Middle frontal gyrus (tissue), 1 donor: ENCODE data around the gene LMBR1L.
"Not testable (repeated sequence)": the region's sequence is repeated elsewhere in the genome, so short reads cannot be mapped to it uniquely, and the experiment has no call there.

ENCODE experiments used
- DNase-seq: peaks from one replicate; pipeline ENCODE4 v3.0.0-alpha.2; 2015; ENCODE audit warnings: low spot score; ENCODE audit errors: extremely low spot score

LMBR1L gene

DNA sequence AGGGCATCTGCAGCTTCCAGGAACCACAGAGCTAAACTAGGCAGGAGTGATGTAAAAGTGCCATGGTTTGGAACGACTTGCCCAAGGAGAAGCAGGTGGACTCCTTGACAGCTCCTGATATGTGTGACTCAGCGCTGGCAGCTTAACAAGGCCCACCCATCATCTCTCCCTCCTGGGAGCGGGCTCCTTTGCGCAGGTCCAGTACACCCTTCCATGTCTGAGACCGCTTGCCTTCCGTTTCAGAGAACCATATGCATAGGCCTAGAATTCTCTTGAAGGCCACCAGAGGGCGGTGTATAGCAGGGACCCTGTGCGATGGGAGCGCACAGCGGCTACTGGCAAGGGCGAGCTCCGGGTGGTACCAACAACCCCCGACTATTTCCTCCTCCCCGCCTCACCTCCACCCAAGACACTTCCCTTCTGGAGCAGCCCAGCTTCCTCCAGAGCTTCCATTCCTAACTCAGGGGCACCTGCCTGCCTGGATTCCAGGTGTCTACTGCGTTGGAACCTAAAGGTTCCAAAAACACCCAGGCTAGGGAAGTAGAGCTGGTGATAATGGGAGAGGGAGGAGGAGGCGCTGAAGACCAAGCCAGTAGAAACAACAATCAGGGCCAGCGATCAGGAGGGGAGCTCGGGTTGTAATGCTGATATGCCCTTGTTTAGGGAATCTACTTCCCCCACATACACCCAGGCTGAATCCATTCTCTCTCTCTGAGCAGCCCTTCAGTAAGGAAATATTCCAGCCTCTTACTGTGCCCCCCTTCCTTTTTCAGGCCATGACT is 22.3 kb downstream of the LMBR1L start:
- peak; percentile 76 for DNase-seq

DNA sequence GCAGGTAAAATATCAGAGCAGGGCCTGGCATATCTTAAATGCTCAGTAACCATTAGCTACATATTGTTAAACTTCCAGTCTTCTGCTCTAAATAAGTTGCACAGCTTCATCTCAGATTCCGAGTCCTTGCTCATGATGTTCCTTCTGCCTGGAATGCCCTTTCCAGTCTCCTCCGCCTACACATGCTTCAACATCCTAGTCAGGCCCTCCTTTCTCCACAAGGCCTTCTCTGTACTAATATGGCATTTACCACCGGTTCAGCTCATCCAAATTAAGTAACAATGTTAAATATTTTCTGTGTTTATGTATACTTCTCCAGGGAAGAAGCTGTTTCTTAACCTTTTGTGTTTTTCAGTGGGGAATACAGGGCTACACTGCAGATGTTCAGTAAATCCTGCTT is 24.5 kb downstream of the LMBR1L start:
- DNase-seq: no peak

DNA sequence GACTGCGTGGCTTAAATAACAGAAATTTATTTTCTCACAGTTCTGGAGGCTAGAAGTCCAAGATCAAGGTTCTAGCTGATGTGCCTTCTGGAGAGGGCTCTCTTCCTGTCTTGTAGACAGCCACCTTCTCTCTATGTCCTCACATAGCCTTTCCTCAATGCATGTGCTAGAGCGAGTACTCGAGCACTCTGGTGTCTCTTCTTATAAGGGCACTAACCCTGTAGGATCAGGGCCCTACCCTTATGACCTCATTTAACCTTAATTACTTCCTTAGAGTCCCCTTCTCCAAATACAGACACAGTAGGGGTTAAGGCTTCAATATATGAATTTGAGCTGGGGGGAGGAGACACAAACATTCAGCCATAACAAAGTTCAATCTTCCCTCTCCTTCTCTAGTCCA is 26.2 kb downstream of the LMBR1L start:
- no peak for DNase-seq

DNA sequence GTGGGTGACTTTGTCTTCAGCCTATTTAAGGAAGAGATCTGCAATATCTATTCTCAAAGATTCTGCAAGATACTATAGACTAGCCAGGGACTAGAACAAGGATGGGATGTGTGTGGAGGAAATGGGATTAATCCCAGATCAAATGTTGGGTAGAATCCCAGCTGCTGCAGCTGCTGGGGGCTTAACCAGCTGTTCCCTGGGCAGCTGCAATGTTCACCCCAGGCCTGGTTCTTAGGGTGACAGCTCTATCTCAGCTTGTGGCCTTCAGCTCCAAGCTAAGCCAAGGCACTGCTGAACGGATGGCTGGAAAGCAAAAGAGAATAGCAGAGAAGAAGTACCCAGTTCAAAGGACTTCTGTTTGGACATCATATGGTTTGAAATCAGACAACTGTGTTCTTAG is 30.9 kb downstream of the LMBR1L start:
- DNase-seq: no peak

DNA sequence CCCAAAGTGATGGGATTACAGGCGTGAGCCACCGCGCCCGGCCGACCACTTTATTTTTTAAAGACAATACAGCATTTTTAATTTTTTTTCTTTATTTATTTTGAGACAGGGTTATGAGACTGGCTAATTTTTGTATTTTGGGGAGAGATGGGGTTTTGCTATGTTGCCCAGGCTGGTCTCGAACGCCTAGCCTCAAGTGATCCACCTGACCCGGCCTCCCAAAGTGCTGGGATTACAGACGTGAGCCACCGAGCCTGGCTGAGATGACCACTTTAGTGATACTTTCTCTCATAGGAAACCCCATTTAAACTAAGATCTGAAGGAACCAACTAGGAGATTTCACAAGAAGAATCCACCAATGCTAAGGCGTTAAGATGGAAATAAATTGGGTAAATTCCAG is 39.7 kb downstream of the LMBR1L start:
- DNase-seq: no peak

DNA sequence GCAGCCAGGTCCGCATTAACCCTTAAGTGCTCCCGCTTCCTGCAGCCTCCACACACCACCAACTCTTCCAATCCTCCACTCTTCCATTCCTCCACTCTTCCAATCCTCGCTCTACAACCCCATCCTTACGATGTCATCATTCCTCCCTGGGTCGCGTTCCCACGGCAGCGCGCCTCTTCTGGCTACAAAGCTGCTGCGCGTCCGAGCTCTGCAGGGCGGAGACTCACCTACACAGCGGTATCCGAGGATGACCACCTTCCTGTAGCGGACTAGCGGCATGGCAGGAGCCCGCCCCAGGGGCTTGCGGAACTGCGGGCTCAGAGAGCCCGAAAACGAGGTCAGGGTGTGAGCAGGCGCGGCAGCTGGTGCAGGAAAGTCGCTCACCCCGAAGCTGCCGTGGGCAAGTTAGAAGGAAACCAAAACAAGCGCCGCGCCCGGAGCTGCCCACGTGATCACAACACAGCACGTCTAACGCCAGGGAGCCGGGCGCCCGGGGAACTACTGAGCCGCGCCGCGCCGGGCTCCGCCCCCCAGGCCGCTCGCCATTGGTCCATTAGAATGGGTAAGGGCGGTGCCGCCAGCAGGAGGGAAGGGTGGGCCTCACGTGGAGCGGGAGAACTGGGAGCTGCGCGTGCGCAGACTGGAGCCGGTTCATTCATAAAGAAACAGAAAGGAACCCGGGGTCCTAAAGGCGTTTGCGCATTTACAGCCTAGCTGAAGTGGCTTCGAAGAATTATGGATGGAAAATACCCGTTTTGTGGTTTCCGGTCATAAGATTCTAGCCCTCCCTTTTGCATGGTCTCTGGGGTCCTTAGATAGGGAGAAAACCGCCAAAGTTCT is 40.9 kb downstream of the LMBR1L start, which contains the start of gene RHEBL1:
Gene RHEBL1 (minus strand): TSS at position 473 of the 840 bp plus-strand sequence. CDS start 194 bp downstream, at position 279.
- DNase-seq: peak; percentile 93

DNA sequence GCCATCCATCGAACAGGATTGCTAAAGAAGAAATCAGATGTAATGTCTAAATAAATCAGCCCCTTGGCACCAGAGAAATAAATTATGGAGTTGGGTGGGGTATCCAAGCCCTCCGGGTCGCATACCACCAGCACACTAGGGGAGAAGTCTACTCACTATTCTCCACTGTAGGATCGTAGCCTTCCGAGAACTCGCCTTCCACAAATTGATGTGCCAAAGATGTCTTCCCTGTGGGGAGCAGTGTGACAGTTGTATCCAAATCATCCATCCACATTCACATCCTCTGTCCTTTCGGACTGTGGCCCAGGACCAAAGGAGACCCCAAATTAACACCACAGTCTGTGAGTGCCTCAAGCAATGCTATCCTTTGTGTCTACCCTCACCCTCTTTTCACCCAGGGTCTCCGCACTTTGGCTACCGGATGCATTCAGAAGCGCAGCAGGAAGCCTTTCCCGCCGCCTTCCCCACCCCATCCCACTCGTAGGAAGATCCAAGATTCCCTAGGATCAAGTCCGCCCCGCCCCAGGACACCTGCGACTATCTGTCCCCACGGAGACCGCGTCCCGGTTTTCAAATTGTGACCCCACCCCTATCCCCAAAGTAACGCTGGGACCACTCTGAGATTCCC is 41.7 kb downstream of the LMBR1L start:
- DNase-seq: no peak

DNA sequence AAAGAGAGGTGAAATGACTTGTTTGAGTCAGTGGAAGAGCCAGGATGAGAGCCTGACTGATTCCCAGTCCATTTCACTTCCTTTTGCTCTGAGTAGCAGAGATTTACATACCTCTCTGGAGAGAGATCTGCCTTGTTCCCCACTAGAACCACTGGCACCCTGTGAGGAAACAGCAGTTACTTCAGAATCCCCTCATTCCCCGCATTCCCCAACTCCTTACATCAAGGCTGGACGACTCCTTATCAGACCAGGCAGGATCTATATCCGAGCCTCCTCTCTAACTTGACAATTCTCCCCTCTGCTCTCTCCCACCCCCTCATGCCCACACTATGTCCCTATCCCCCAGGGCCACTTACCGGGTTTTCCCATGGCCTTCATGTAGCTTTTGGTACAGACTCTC is 44.5 kb downstream of the LMBR1L start:
- no peak for DNase-seq

DNA sequence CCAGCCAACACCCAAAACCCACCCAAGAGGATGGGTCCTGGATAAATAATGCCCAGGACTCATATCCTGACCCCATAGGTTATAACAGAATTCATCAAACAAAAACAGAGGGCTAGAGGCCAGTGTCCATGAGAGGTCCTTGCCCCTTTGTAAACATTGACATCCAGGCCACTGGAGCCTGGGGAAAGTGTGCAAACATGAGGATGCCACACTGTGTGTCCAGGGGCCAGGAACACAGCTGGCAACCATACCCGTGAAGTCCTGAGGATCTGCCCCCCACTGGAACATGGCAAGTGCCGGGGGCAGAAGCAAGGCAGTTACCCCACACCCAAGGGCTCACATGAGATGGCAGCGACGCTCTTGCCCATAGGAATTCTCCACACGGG is 45.9 kb downstream of the LMBR1L start:
- DNase-seq: no peak

DNA sequence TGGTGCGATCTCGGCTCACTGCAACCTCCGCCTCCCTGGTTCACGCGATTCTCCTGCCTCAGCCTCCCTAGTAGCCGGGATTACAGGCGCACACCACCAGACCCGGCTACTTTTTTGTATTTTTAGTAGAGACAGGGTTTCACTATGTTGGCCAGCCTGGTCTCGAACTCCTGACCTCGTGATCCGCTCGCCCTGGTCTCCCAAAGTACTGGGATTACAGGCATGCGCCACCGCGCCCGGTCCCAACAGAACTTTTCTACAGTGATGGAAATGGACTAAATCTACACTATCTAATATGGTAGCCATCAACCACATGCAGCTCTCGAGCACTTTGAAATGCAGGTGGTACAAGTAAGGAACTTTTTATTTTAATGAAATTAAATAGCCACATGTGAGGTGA is 48.7 kb downstream of the LMBR1L start:
- not testable (repeated sequence) for DNase-seq

DNA sequence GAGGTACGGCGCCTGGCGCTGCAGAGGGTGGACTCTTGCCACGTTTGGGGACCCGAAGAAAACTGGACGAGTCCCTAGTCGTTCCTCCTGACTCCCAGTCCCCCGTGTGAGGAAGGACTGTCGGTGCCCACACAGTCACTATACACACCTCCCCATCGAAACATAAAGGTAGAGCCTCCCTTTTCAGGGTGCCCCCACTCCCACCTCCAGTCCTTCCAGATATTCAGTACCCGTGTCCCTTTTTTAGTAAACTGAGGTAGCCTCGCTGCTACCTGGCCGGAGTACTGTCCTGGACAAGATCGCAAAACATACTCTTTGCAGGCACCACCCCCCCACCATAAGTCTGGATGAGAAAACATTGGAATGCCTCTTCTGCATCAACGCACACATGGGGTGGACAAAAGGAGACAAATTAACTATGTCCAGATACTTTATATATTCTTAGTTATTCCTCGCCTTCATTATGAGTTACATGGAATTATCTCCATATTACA is 49.4 kb downstream of the LMBR1L start:
- no peak for DNase-seq

DNA sequence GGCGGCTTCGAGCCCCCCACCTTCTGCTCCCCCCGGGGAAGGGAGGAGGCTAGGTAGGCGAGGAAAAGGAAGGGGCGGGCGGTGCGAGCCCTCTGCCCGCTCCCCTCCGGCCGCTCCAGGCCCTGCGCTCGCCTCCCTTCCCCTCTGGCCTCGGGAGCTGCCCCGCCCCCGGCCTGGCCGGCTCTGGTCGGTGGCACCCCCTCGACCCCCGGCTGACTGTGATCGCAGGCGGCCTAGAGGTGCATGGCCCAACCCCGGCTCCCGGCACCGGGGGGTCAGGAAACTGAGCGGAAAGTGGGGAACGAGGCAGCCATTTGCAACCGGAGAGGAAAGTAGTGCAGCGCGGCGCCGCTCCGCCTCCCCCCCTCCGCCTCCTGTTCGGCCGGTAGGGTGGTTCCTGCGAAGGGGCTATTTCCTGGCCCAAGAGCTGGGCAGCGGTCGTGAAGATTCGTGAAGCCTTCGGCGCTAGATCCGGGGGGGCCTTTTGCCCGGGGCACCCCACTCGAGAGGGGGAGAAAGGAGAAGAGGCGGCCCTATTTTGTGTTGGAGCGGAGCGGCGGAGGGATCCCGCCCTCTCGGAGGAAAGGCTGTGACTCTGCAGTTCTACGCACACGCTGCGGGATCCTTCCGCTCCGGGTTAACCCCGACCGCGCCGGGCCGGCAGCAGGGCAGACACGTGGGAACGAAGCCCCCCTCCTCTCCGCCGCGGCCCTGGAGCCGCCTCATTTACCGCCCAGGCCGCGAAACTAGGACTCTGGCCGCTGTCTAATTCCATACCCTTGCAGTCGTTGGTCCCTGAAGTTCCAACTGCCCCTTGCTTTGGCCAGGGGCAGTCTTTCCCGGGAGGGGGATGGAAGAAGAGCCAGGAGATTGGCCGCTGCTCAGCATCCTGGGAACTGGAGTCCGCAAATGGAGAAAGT is 50.1 kb downstream of the LMBR1L start, which contains the start of gene KMT2D:
Gene KMT2D (minus strand): TSS at position 558 of the 920 bp plus-strand sequence. CDS start 5,470 bp downstream, outside the sequence.
- DNase-seq: peak; percentile 84

DNA sequence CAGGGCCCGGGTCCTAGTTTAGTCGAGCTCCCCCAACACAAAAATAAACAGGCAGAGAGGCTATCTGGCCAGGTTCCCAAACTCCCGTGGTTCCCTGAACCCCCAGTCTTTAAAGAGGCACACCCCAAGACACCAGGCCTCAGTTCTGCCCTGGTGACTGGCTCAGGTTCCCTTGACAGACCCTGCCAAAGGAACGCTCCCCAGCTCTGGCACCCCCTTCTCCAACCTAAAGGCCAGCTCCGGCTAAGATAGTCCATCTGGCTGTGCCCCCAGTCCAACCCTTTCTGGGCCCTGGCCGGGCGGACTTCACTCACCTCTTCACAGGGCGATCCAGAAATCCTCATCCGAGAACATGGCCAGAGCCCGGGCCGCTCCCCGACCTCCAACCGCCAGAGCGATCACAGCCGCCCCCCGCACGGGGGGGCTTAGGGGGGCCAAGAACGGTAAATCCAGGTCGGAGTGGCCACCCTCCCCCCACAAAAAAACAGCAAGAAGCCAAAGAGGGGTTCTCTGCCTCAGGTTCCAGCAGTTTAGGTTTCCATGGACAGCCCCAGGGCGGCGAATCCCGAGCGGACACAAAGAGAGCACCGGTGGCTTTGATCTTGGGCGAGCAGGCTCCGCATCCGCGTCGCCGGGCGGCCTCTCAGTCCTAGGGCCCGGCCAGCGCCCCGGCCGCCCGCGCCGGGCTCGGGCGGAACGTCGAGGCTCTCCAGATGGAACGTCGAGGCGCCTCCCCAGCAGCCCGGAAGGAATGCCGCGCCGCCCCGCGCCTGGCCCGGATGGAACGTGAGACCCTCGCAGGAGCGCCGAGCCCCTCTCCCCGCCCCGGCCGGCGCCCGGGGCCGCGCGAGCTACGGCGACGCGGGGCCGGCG is 51.1 kb downstream of the LMBR1L start:
- DNase-seq: no peak

DNA sequence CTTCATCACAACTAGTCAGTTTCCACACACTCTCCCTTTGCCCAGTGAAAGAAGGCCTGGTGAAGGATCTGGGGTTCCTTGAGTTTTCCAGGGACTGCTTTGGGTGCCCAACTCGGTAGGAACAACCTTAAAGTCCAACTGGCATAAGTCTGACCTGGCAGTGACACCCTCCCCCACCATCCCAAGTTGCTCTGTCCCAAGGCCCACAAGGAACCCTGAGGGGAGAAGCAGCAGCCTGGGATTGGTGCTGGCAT is 51.7 kb downstream of the LMBR1L start:
- DNase-seq: no peak

DNA sequence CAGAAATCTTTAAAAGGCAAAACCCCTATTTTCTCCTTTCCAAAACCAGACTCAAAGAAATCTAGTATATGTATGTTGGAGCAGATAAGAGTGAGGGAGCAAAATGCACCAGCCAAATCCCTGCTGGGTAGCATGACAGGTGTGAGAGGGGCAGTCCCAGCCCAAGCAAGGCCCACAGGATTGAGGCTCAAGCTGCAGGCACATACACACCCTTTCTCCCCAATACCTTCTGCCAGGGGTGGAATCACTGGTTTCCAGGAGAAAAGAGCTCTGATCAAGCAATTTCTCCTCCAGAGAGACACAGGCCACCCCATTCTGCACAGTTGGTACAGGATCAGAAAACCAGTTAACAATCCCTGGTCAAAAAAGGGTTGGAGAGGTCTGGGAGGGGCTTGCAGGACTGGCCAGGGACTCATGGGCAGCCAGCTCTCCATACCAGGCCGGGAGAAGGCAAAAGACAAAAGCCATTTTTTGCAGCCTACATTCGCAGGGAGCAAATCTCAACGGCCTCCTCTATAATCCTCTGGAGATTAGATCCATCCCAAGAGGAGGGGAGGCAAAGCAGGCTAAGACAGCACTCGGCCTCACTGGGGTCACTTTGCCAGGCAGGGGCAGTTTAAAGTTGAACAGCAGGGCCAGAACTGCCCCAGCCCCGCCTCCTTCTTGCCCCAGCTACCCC is 52.1 kb downstream of the LMBR1L start:
- no peak for DNase-seq

DNA sequence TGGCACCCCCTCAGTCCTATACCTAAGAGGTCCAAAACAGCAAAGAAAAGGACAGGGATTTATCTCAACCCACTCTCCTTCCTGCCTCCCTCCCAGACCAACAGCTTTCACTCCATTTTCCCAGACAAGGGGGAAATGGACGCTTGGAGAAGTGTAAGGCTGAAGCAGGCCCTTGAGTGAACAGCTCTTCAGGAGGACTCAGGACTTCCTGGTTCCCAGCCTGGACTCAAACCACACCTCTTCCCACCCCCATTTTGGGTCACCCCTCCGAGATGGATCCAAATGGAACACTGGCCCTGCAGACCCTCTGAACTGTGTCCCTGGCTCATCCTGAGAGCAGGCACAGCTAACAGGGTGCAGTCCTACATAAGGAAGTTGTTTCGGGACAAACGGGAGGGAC is 52.8 kb downstream of the LMBR1L start:
- no peak for DNase-seq

DNA sequence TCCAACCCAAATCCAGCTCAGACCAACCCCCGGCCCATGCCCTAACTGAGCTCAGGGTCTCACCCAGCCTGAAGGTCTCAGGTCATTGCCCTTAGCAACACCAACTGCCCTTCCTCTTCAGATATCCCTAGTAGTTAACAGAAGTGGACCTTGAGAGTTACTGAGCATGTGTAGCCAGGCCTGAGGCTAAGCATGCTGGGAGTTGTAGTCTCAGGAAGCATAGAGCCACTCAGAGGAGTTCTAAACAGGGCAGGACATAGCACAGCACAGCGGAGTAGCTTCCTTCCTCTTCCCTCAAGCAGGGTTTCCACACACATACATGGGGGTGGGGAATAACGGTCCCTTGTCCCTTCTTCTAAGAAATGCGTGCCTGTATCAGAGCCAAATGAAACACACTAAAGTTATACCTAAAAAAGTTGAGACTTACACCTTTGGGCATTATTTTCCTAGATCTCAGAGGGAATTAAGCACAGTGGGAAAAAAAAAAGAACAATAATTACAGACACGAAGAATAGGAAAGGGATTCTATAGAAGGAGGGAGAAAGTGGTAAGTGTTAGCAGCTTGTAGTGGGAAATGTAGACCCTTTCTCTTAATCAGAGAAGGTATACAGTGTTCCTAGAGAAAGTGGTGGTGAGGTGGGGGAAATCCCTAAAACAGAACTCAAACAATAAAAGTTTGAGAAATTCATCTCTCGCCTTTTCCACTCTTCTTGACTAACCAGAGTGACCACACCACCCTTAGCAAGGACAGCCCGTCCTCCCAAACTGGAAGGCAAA is 54.5 kb downstream of the LMBR1L start:
- no peak for DNase-seq

DNA sequence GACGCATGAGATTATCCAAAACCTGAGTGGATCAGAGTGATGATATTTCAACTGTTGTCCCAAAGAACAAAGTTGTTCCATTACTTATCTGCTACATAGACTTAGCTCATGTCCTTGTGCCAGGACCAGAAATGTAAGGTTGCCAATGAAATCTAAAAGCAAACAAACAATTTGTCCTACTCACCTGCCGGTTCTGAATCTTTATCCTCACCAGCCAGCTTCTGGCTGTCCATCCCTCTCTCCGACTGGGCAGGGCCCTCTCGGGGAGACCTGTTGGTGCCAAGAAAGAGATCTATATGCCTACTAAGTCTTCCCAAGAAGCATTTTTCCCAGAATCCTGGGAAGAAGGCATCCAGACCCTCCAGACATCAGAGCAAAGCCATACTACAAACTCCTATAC is 55.6 kb downstream of the LMBR1L start:
- DNase-seq: no peak

DNA sequence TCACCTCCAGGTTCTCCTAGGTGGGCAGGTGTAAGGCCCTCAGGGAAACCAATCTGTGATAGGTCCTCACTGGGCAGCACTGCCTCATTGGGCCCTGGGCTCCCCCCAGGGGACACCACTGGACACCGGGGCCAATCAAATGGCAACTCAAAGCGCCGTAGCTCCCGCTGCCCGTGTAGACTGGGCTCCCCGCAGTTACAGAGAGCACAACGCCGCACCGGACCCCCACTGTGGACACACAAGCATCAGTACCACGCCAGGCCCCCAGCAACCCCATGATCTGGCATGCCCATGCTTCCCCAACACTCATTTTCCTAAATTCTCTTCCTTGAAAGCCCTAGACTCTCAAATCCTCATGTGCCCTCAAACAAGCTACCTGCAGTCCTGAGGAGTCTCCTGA is 56.1 kb downstream of the LMBR1L start:
- no peak for DNase-seq
